HepG2 (cell line): ENCODE results near the gene SLC38A2. TPM values are rescaled to one million over a fixed set of nuclear protein-coding genes. Genes with fewer than 3 reads are reported as not detected.

Experiments used
- ATF7-NPFF ChIP-seq: sonication (generic); formaldehyde crosslinking; IDR thresholded peaks from 2 replicates; pipeline ENCODE4 v1.8.1; 2023; ENCODE audit warnings: mild to moderate bottlenecking, low read depth, missing genetic modification reagents, moderate library complexity
- HNF4A ChIP-seq: sonication (generic); formaldehyde crosslinking; IDR thresholded peaks from 2 replicates; pipeline ENCODE4 v1.4.0; 2020; ENCODE audit warnings: missing genetic modification reagents
- HNRNPH1 ChIP-seq: fragments of 200-400 bp; formaldehyde crosslinking; optimal IDR thresholded peaks from 2 replicates; pipeline ENCODE3; 2017; ENCODE audit warnings: mild to moderate bottlenecking, low read depth, low read length
- HOXA3 ChIP-seq: sonication (generic); formaldehyde crosslinking; IDR thresholded peaks from 2 replicates; pipeline ENCODE4 v1.5.0; 2020; ENCODE audit warnings: missing genetic modification reagents
- IKZF1 ChIP-seq: fragments of 450-650 bp; IDR thresholded peaks from 2 replicates; pipeline ENCODE4 v1.7.1; 2016
- IKZF4 ChIP-seq: sonication (generic); formaldehyde crosslinking; IDR thresholded peaks from 2 replicates; pipeline ENCODE4 v1.5.1; 2020; ENCODE audit warnings: borderline replicate concordance, mild to moderate bottlenecking, low read depth, missing genetic modification reagents; ENCODE audit errors: not compliant biosample characterization
- KDM3A ChIP-seq: IDR thresholded peaks from 2 replicates; pipeline ENCODE4 v1.6.1; 2018; ENCODE audit warnings: low read depth, missing compliant biosample characterization
- LCORL ChIP-seq, 2 experiments: fragments of 450-650 bp in 1 of 2; sonication (generic) in 1 of 2; formaldehyde crosslinking in 1 of 2; IDR thresholded peaks; 2 replicates each; pipeline versions ENCODE4 v1.5.0 to v1.6.1; 2017 to 2020; ENCODE audit warnings: antibody characterized with exemption in 1 of 2, missing genetic modification reagents in 1 of 2
- MIXL1 ChIP-seq: IDR thresholded peaks from 2 replicates; pipeline ENCODE4 v1.6.1; 2016
- MLXIP ChIP-seq: sonication (generic); formaldehyde crosslinking; IDR thresholded peaks from 2 replicates; pipeline ENCODE4 v1.9.0; 2021; ENCODE audit warnings: missing genetic modification reagents, borderline replicate concordance
- PAF1 ChIP-seq: IDR thresholded peaks from 2 replicates; pipeline ENCODE4 v1.6.1; 2016; ENCODE audit warnings: missing genetic modification reagents, missing compliant biosample characterization
- POLR2A ChIP-seq, 2 experiments: IDR thresholded peaks; 2 replicates each; pipeline ENCODE4 v1.6.1; 2011; ENCODE audit warnings: low read depth in 2 of 2, low read length in 2 of 2, mild to moderate bottlenecking in 1 of 2, moderate library complexity in 1 of 2; ENCODE audit not compliant: insufficient read depth in 1 of 2
- RBM22 ChIP-seq: fragments of 200-400 bp; formaldehyde crosslinking; optimal IDR thresholded peaks from 2 replicates; pipeline ENCODE3; 2017; ENCODE audit warnings: mild to moderate bottlenecking, low read length, moderate library complexity
- RFXANK ChIP-seq: IDR thresholded peaks from 2 replicates; pipeline ENCODE4 v1.6.1; 2016
- TMF1 ChIP-seq: sonication (generic); formaldehyde crosslinking; IDR thresholded peaks from 2 replicates; pipeline ENCODE4 v1.8.1; 2022; ENCODE audit warnings: low read depth, missing genetic modification reagents
- ZBTB44 ChIP-seq: sonication (generic); formaldehyde crosslinking; IDR thresholded peaks from 2 replicates; pipeline ENCODE4 v1.4.0; 2020; ENCODE audit warnings: missing genetic modification reagents
- ZNF160 ChIP-seq: sonication (generic); formaldehyde crosslinking; IDR thresholded peaks from 2 replicates; pipeline ENCODE4 v1.8.0; 2022; ENCODE audit warnings: mild to moderate bottlenecking, inconsistent platforms, missing genetic modification reagents
- ZNF296 ChIP-seq: sonication (generic); formaldehyde crosslinking; conservative IDR thresholded peaks from 2 replicates; pipeline ENCODE4 v1.5.0; 2020; ENCODE audit warnings: mild to moderate bottlenecking, missing genetic modification reagents
- ZNF33B ChIP-seq: sonication (generic); formaldehyde crosslinking; IDR thresholded peaks from 2 replicates; pipeline ENCODE4 v1.5.1; 2020; ENCODE audit warnings: mild to moderate bottlenecking, missing genetic modification reagents
- ZNF772 ChIP-seq: sonication (generic); formaldehyde crosslinking; IDR thresholded peaks from 2 replicates; pipeline ENCODE4 v1.5.0; 2020; ENCODE audit warnings: mild to moderate bottlenecking, missing genetic modification reagents
- ZSCAN20 ChIP-seq: sonication (generic); formaldehyde crosslinking; IDR thresholded peaks from 2 replicates; pipeline ENCODE4 v1.4.0; 2020; ENCODE audit warnings: missing genetic modification reagents, mild to moderate bottlenecking, borderline replicate concordance
- polyA plus RNA-seq, 8 experiments: library from polyadenylated mRNA; depleted of rRNA in 3 of 8; stranded (reverse) in 7 of 8; unstranded in 1 of 8; fragments of >200 nt; fragmentation: Illumina TruSeq in 4 of 8; extraction: Trizol in 4 of 8; gene quantifications; 2 replicates each; pipeline versions ENCODE4 v1.2.1 to v1.2.3, GENCODE V29; 2011 to 2016; ENCODE audit warnings: low read depth in 4 of 8, missing spikeins in 1 of 8, mixed read lengths in 1 of 8; ENCODE audit not compliant: insufficient read depth in 1 of 8
- total RNA-seq, 5 experiments: library from RNA; depleted of rRNA; stranded (reverse); fragments of >200 nt; fragmentation: Illumina TruSeq; extraction: Trizol; gene quantifications; 2 replicates each; pipeline ENCODE4 v1.2.3, GENCODE V29; 2016; ENCODE audit warnings: low read depth in 1 of 5
- TF ChIP-seq, protein P1 (sequence below): sonication (generic); formaldehyde crosslinking; IDR thresholded peaks from 2 replicates; pipeline ENCODE4 v1.8.0; 2022; ENCODE audit warnings: missing genetic modification reagents, low read depth, mild to moderate bottlenecking, borderline replicate concordance
- TF ChIP-seq, protein P2 (sequence below): sonication (generic); formaldehyde crosslinking; IDR thresholded peaks from 2 replicates; pipeline ENCODE4 v1.4.0; 2020; ENCODE audit warnings: mild to moderate bottlenecking, missing genetic modification reagents
- TF ChIP-seq, protein P3 (sequence below): sonication (generic); formaldehyde crosslinking; conservative IDR thresholded peaks from 2 replicates; pipeline ENCODE4 v1.5.0; 2020; ENCODE audit warnings: missing genetic modification reagents

SLC38A2 gene
- total and polyA plus RNA-seq, 2 of the 13 experiments (the other 11 are each of a cell fraction or from before 2014, with no cell fraction given): 368 to 880 TPM

DNA sequence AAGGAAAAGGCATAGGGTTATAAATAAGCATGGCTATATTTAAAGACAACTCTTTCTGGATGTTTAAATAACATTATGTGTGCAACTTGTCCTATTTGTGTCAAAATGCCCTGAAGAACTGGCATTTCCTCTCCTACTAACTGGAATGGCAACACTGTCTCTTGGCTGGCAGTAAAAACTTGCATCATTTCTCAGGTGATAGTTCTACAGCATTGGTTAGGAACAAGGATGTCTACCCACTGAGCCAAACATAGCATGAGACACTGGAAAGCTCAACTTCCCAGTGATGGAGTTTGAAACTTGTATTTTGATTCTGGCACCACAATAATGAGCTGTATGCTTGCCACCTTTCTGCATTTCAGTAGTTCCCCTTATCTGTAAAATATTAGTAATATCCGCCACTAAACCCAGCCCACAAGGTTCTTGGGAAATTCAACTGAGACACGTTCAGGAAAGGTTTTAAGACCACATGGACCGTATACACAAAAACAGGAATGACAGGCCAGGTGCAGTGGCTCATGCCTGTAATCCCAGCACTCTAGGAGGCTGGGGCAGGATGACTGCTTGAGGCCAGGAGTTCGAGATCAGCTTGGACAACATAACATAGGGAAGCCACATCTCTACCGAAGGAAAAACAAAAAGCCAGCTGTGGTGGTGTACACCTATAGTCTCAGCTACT, 5.1 kb downstream of the SLC38A2 start (continued):
- TF ChIP-seq ZBTB44: no peak
- TF ChIP-seq MIXL1: no peak; the same call in 1 of the 2 replicates
- peak; percentile 29 to 44; a peak in 3 of 4 replicates for TF ChIP-seq POLR2A (IDR thresholded peaks at IDR 0.05; ENCODE audit: insufficient read depth in 1 of 2, low read depth in 2 of 2, low read length in 2 of 2)
- no peak for TF ChIP-seq MLXIP
- no peak for TF ChIP-seq ZNF33B (CRISPR knock-in tag)
- TF ChIP-seq HNF4A (CRISPR knock-in tag): no peak
- TF ChIP-seq RFXANK (CRISPR knock-in tag): no peak
- no peak for TF ChIP-seq ZSCAN20 (CRISPR knock-in tag)
- peak; percentile 55; the same call in 1 of the 2 replicates for TF ChIP-seq ZNF160 (CRISPR knock-in tag)
- TF ChIP-seq, protein P1, sequence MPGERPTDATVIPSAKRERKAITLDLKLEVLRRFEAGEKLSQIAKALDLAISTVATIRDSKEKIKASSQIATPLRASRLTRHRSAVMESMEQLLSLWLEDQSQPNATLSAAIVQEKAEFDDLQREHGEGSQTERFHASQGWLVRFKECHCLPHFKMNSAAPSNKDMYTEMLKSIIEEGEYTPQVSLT (CRISPR knock-in tag): no peak
- TF ChIP-seq, protein P2, sequence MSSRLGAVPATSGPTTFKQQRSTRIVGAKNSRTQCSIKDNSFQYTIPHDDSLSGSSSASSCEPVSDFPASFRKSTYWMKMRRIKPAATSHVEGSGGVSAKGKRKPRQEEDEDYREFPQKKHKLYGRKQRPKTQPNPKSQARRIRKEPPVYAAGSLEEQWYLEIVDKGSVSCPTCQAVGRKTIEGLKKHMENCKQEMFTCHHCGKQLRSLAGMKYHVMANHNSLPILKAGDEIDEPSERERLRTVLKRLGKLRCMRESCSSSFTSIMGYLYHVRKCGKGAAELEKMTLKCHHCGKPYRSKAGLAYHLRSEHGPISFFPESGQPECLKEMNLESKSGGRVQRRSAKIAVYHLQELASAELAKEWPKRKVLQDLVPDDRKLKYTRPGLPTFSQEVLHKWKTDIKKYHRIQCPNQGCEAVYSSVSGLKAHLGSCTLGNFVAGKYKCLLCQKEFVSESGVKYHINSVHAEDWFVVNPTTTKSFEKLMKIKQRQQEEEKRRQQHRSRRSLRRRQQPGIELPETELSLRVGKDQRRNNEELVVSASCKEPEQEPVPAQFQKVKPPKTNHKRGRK (CRISPR knock-in tag): no peak
- no peak for TF ChIP-seq HOXA3 (CRISPR knock-in tag)
- no peak for TF ChIP-seq LCORL (IDR thresholded peaks at IDR 0.05)
- no peak for TF ChIP-seq LCORL (CRISPR knock-in tag; IDR thresholded peaks at IDR 0.05)
- TF ChIP-seq, protein P3, sequence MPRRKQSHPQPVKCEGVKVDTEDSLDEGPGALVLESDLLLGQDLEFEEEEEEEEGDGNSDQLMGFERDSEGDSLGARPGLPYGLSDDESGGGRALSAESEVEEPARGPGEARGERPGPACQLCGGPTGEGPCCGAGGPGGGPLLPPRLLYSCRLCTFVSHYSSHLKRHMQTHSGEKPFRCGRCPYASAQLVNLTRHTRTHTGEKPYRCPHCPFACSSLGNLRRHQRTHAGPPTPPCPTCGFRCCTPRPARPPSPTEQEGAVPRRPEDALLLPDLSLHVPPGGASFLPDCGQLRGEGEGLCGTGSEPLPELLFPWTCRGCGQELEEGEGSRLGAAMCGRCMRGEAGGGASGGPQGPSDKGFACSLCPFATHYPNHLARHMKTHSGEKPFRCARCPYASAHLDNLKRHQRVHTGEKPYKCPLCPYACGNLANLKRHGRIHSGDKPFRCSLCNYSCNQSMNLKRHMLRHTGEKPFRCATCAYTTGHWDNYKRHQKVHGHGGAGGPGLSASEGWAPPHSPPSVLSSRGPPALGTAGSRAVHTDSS (CRISPR knock-in tag): no peak
- peak; percentile 38; the same call in 1 of the 2 replicates for TF ChIP-seq ATF7-NPFF (CRISPR knock-in tag)
- no peak for TF ChIP-seq KDM3A (CRISPR knock-in tag)
- no peak for TF ChIP-seq ZNF296
- TF ChIP-seq PAF1 (CRISPR knock-in tag): peak; percentile 68; the same call in 1 of the 2 replicates
- peak; percentile 82 for TF ChIP-seq RBM22
- no peak for TF ChIP-seq IKZF1
- no peak for TF ChIP-seq TMF1 (CRISPR knock-in tag)
- no peak for TF ChIP-seq ZNF772 (CRISPR knock-in tag)
- no peak for TF ChIP-seq HNRNPH1
- no peak for TF ChIP-seq IKZF4 (CRISPR knock-in tag)
